ENCODE results near the gene LTK. TPM values are rescaled to one million over a fixed set of nuclear protein-coding genes. Genes with fewer than 3 reads are reported as not detected.
A peak's percentile ranks its signal among the peaks of the same experiment; 100 is the strongest.

LTK gene
- polyA plus RNA-seq, 3 donors = 0.12 TPM; not detected in 2

GRCh38 chr15:41559239-41559782 lies 45.7 kb upstream of the LTK start:
- Histone ChIP-seq H3K4me2 (replicated peaks; ENCODE audit: extremely low read depth, low read length, poor library complexity, severe bottlenecking) (peak overlapping the region; percentile 79), H3K4me3 (replicated peaks in 1 of 3; ENCODE audit: low read depth in 2 of 3, low read length in 3 of 3) (peak overlapping the region; percentile 8 to 73 (median 30)), H3K4me1 (ENCODE audit: control insufficient read depth in 1 of 2, insufficient read depth in 2 of 2, low read length in 2 of 2) (peaks cover 25 to 38% of the 10 kb centered on the region in 2 donors), H3K27me3 (ENCODE audit: control insufficient read depth in 2 of 2, insufficient read depth in 2 of 2, low read length in 2 of 2) (peaks cover 16 to 30% of the 10 kb centered on the region in 2 donors), H2AFZ (ENCODE audit: insufficient read depth, low read depth, low read length, poor library complexity, severe bottlenecking) (peak overlapping the region; percentile 79), H3K9me3 (replicated peaks in 1 of 2; ENCODE audit: control insufficient read depth in 1 of 2, insufficient read depth in 1 of 2, low read length in 2 of 2) (no peaks in the 10 kb centered on the region), H3K79me2 (ENCODE audit: insufficient read depth, low read length) (no peaks in the 10 kb centered on the region), H3K9ac (ENCODE audit: insufficient read depth, low read length, poor library complexity, severe bottlenecking) (peak overlapping the region; percentile 56), H3K36me3 (replicated peaks in 1 of 2; ENCODE audit: control insufficient read depth in 1 of 2, insufficient read depth in 2 of 2, low read length in 2 of 2) (no peaks in the 10 kb centered on the region), H3K27ac (ENCODE audit: low read depth in 1 of 2, low read length in 2 of 2) (no peak overlapping the region), H4K20me1 (ENCODE audit: insufficient read depth, low read length) (no peaks in the 10 kb centered on the region)
- Mint-ChIP-seq H3K27me3 (ENCODE audit: low read depth in 3 of 3) (peaks cover 25 to 35% (median 31%) of the 10 kb centered on the region in 3 donors), H3K4me1 (peaks cover 30% of the 10 kb centered on the region), H3K27ac (peak overlapping the region in 1 of 7 donors; percentile 50), H3K36me3 (peaks cover 0 to 8% of the 10 kb centered on the region in 2 donors), H3K9me3 (peaks cover 2 to 11% (median 4%) of the 10 kb centered on the region in 7 donors), H3K4me3 (peak overlapping the region; percentile 85 to 92)
- WGBS (ENCODE audit: insufficient coverage) = 0% methylated on average over 49 of the region's 60 CpGs
- no peak for TF ChIP-seq CTCF (IDR thresholded peaks at IDR 0.05)
- no peak for DNase-seq
- intact Hi-C loops (cut with micrococcal nuclease) = no loop called here

- Histone ChIP-seq H3K4me2 (replicated peaks; ENCODE audit: extremely low read depth, low read length, poor library complexity, severe bottlenecking) (peak within 1 kb of the TSS; percentile 79), H3K27me3 (ENCODE audit: control insufficient read depth in 2 of 2, insufficient read depth in 2 of 2, low read length in 2 of 2) (peaks cover 16 to 30% of the 10 kb centered on the region in 2 donors), H3K36me3 (replicated peaks in 1 of 2; ENCODE audit: control insufficient read depth in 1 of 2, insufficient read depth in 2 of 2, low read length in 2 of 2) (no peaks in the 10 kb centered on the region), H3K4me1 (ENCODE audit: control insufficient read depth in 1 of 2, insufficient read depth in 2 of 2, low read length in 2 of 2) (peaks cover 25 to 38% of the 10 kb centered on the region in 2 donors), H2AFZ (ENCODE audit: insufficient read depth, low read depth, low read length, poor library complexity, severe bottlenecking) (peak within 1 kb of the TSS; percentile 79), H3K79me2 (ENCODE audit: insufficient read depth, low read length) (no peaks in the 10 kb centered on the region), H3K4me3 (replicated peaks in 1 of 3; ENCODE audit: low read depth in 2 of 3, low read length in 3 of 3) (peak within 1 kb of the TSS; percentile 8 to 73 (median 30)), H3K27ac (ENCODE audit: low read depth in 1 of 2, low read length in 2 of 2) (no peak within 1 kb of the TSS), H4K20me1 (ENCODE audit: insufficient read depth, low read length) (no peaks in the 10 kb centered on the region), H3K9me3 (replicated peaks in 1 of 2; ENCODE audit: control insufficient read depth in 1 of 2, insufficient read depth in 1 of 2, low read length in 2 of 2) (no peaks in the 10 kb centered on the region), H3K9ac (ENCODE audit: insufficient read depth, low read length, poor library complexity, severe bottlenecking) (peak within 1 kb of the TSS; percentile 56)
- H3K4me1 Mint-ChIP-seq = peaks cover 32% of the 10 kb centered on the region
- H3K4me3 Mint-ChIP-seq = peak within 1 kb of the TSS; percentile 85 to 94
- intact Hi-C loops (cut with micrococcal nuclease) = no loop called here
- under 1% methylated on average over 71 of the region's 81 CpGs for WGBS (ENCODE audit: insufficient coverage)
- H3K9me3 Mint-ChIP-seq = peaks cover 2 to 11% (median 4%) of the 10 kb centered on the region in 7 donors
- peak within 1 kb of the TSS in 5 of 7 donors; percentile 30 to 71 (median 50) for H3K27ac Mint-ChIP-seq
- peak in 2 of 3 donors; percentile 44 to 61 for DNase-seq
- H3K36me3 Mint-ChIP-seq = peaks cover 0 to 8% of the 10 kb centered on the region in 2 donors
- TF ChIP-seq CTCF (IDR thresholded peaks at IDR 0.05) = no peak
- H3K27me3 Mint-ChIP-seq (ENCODE audit: low read depth in 3 of 3) = peaks cover 26 to 36% (median 31%) of the 10 kb centered on the region in 3 donors
These were observed 45.0 kb upstream of the LTK start, which contains the start of gene TYRO3 for GRCh38 chr15:41558400-41559238. TSS of gene TYRO3 (plus strand) at chr15:41559212. CDS start at chr15:41559258, 46 bp downstream.

Measured in CD14-positive monocyte (primary cell).